Epithelial cell of prostate (primary cell): ENCODE data around the gene SYNDIG1.

Experiments
- DNase-seq: peaks from one replicate; pipeline ENCODE4 v3.0.0-alpha.2; 2011; ENCODE audit warnings: low read depth, low spot score
- H3K27ac ChIP-seq: fragments of 450-650 bp; 2 replicates; pipeline ENCODE4 v1.5.1; 2017; ENCODE audit warnings: mild to moderate bottlenecking

SYNDIG1 gene

GRCh38 chr20:24579475-24579874 is 110.0 kb downstream of the SYNDIG1 start:
- no peak for DNase-seq

GRCh38 chr20:24580006-24580405 is 110.6 kb downstream of the SYNDIG1 start:
- no peak overlapping the region for H3K27ac ChIP-seq
- no peak for DNase-seq

More at GRCh38 chr20:24579475-24579874, 110.0 kb downstream of the SYNDIG1 start:
- no peak overlapping the region for H3K27ac ChIP-seq

GRCh38 chr20:24580855-24581254 is 111.4 kb downstream of the SYNDIG1 start:
- no peak for DNase-seq
- no peak overlapping the region for H3K27ac ChIP-seq

GRCh38 chr20:24581443-24582170 is 112.2 kb downstream of the SYNDIG1 start:
- no peak overlapping the region for H3K27ac ChIP-seq
- no peak for DNase-seq

- no peak overlapping the region for H3K27ac ChIP-seq
- DNase-seq: no peak
Measured at GRCh38 chr20:24582373-24583168, 113.1 kb downstream of the SYNDIG1 start.

GRCh38 chr20:24583169-24583792 is 113.9 kb downstream of the SYNDIG1 start:
- H3K27ac ChIP-seq: no peak overlapping the region
- DNase-seq: no peak

- no peak for DNase-seq
- no peak overlapping the region for H3K27ac ChIP-seq
Measured at GRCh38 chr20:24584078-24584477, 114.6 kb downstream of the SYNDIG1 start.

- no peak for DNase-seq
- no peak overlapping the region for H3K27ac ChIP-seq
Measured at GRCh38 chr20:24584538-24585356, 115.3 kb downstream of the SYNDIG1 start.

GRCh38 chr20:24585796-24586522 is 116.5 kb downstream of the SYNDIG1 start:
- no peak for DNase-seq
- no peak overlapping the region for H3K27ac ChIP-seq

GRCh38 chr20:24586523-24586840 is 117.1 kb downstream of the SYNDIG1 start:
- no peak for DNase-seq
- no peak overlapping the region for H3K27ac ChIP-seq

GRCh38 chr20:24587384-24588046 is 118.1 kb downstream of the SYNDIG1 start:
- no peak for DNase-seq
- H3K27ac ChIP-seq: no peak overlapping the region

- DNase-seq: no peak
- H3K27ac ChIP-seq: no peak overlapping the region
Measured at GRCh38 chr20:24588047-24588635, 118.7 kb downstream of the SYNDIG1 start.

GRCh38 chr20:24588725-24589340 is 119.4 kb downstream of the SYNDIG1 start:
- no peak overlapping the region for H3K27ac ChIP-seq

GRCh38 chr20:24589381-24589780 is 120.0 kb downstream of the SYNDIG1 start:
- H3K27ac ChIP-seq: no peak overlapping the region
- DNase-seq: no peak

More at GRCh38 chr20:24588725-24589340, 119.4 kb downstream of the SYNDIG1 start:
- DNase-seq: no peak

- no peak overlapping the region for H3K27ac ChIP-seq
- DNase-seq: no peak
Measured at GRCh38 chr20:24589815-24590177, 120.4 kb downstream of the SYNDIG1 start.

GRCh38 chr20:24590178-24590982 is 121.0 kb downstream of the SYNDIG1 start:
- no peak for DNase-seq
- no peak overlapping the region for H3K27ac ChIP-seq

GRCh38 chr20:24597051-24597450 is 127.6 kb downstream of the SYNDIG1 start:
- no peak for DNase-seq
- no peak overlapping the region for H3K27ac ChIP-seq

- DNase-seq: no peak
- H3K27ac ChIP-seq: no peak overlapping the region
Measured at GRCh38 chr20:24598346-24598745, 128.9 kb downstream of the SYNDIG1 start.
